GM20000 (cell line): ENCODE results near the gene KCNMB2.

Source experiments
- DNase-seq: peaks from one replicate; pipeline ENCODE4 v3.0.0; 2012; ENCODE audit warnings: low spot score
- CTCF ChIP-seq: IDR thresholded peaks from 2 replicates; pipeline ENCODE4 v1.5.1; 2012; ENCODE audit warnings: mild to moderate bottlenecking, control low read depth; ENCODE audit errors: extremely low read depth, missing control alignments

KCNMB2 gene

GRCh38 chr3:178645503-178645902, 109.3 kb downstream of the KCNMB2 start:
- DNase-seq: no peak
- TF ChIP-seq CTCF: no peak

- TF ChIP-seq CTCF: no peak
- DNase-seq: no peak
These were observed 110.1 kb downstream of the KCNMB2 start for GRCh38 chr3:178646186-178646862.

GRCh38 chr3:178655488-178655887, 119.3 kb downstream of the KCNMB2 start:
- no peak for TF ChIP-seq CTCF
- no peak for DNase-seq

GRCh38 chr3:178658694-178659325, 122.6 kb downstream of the KCNMB2 start:
- no peak for TF ChIP-seq CTCF
- DNase-seq: no peak

GRCh38 chr3:178663201-178663934, 127.1 kb downstream of the KCNMB2 start:
- no peak for DNase-seq
- TF ChIP-seq CTCF: no peak

GRCh38 chr3:178665747-178666146, 129.5 kb downstream of the KCNMB2 start:
- TF ChIP-seq CTCF: no peak
- DNase-seq: no peak

GRCh38 chr3:178669022-178669601, 132.9 kb downstream of the KCNMB2 start:
- no peak for DNase-seq
- no peak for TF ChIP-seq CTCF
